Ascending aorta (tissue), 2 donors: ENCODE data around the gene BCR. TPM values are rescaled to one million over a fixed set of nuclear protein-coding genes. Genes with fewer than 3 reads are reported as not detected.
A peak's percentile ranks its signal among the peaks of the same experiment; 100 is the strongest.
"Not testable (repeated sequence)": the region's sequence is repeated elsewhere in the genome, so short reads cannot be mapped to it uniquely, and the experiment has no call there.

ENCODE experiments used
- DNase-seq, 2 donors: peaks; one replicate each; pipeline ENCODE4 v3.0.0-alpha.2; 2019; ENCODE audit warnings: low spot score in 2 of 2
- H3K27ac ChIP-seq, 2 donors: fragments of 200-600 bp; sonication (generic); one replicate each; pipeline ENCODE4 v1.5.1; 2016 to 2017; ENCODE audit warnings: mild to moderate bottlenecking in 1 of 2
- H3K27me3 ChIP-seq: fragments of 200-600 bp; sonication (generic); one replicate; pipeline ENCODE4 v1.5.1; 2017
- H3K36me3 ChIP-seq, 2 donors: fragments of 200-600 bp; sonication (generic); one replicate each; pipeline ENCODE4 v1.5.1; 2016
- H3K4me1 ChIP-seq, 2 donors: fragments of 200-600 bp; sonication (generic); one replicate each; pipeline ENCODE4 v1.5.1; 2016 to 2017; ENCODE audit warnings: mild to moderate bottlenecking in 1 of 2
- H3K4me3 ChIP-seq, 2 donors: fragments of 200-600 bp; sonication (generic); one replicate each; pipeline ENCODE4 v1.5.1; 2016 to 2017; ENCODE audit warnings: mild to moderate bottlenecking in 1 of 2
- H3K9me3 ChIP-seq, 2 donors: fragments of 200-600 bp; sonication (generic); one replicate each; pipeline ENCODE4 v1.5.1; 2016
- CTCF ChIP-seq, 3 experiments: fragments of 200-600 bp in 2 of 3; fragments of 450-650 bp in 1 of 3; sonication (generic) in 2 of 3; IDR thresholded peaks; one replicate each; pipeline ENCODE4 v1.5.1; 2016 to 2019; ENCODE audit warnings: antibody characterized with exemption in 3 of 3, mild to moderate bottlenecking in 1 of 3, moderate library complexity in 1 of 3
- intact Hi-C: fragments of 100-400 bp; cut with DNase I; formaldehyde crosslinking; loops from one replicate; pipeline ENCODE4 v1.15.1; 2023
- total RNA-seq: library from RNA; depleted of rRNA; stranded (reverse); fragments of >200 nt; gene quantifications from one replicate; pipeline ENCODE4 v1.1.0, GENCODE V29; 2016

BCR gene
- total RNA-seq, 1 donor from 2014 or later, result 216 TPM

GRCh38 chr22:23313791-23314567 is 133.7 kb downstream of the BCR start:
- intact Hi-C loops, result no loop called here
- no peak for DNase-seq

GRCh38 chr22:23315341-23315917 is 135.1 kb downstream of the BCR start:
- Histone ChIP-seq H3K27ac (peak overlapping the region in 1 of 2 donors; percentile 33), H3K27me3 (no peaks in the 10 kb centered on the region), H3K36me3 (peaks cover 26 to 33% of the 10 kb centered on the region in 2 donors), H3K4me3 (no peak overlapping the region), H3K9me3 (no peaks in the 10 kb centered on the region), H3K4me1 (no peaks in the 10 kb centered on the region)
- peak in 1 of 2 donors; percentile 73 for DNase-seq
- TF ChIP-seq CTCF (IDR thresholded peaks at IDR 0.05), result peak; percentile 53 to 72 (median 62)
- intact Hi-C loops, result loop anchor here (1.0 kb wide), 1 partner anchor 71 kb away; no protein-coding TSS in a partner anchor

More at GRCh38 chr22:23313791-23314567, 133.7 kb downstream of the BCR start:
- H3K4me3 ChIP-seq, result no peak overlapping the region
- H3K36me3 ChIP-seq, result peaks cover 27 to 33% of the 10 kb centered on the region in 2 donors
- no peaks in the 10 kb centered on the region for H3K4me1 ChIP-seq
- H3K27me3 ChIP-seq, result no peaks in the 10 kb centered on the region
- no peak for TF ChIP-seq CTCF (IDR thresholded peaks at IDR 0.05)
- H3K27ac ChIP-seq, result no peak overlapping the region
- H3K9me3 ChIP-seq, result no peaks in the 10 kb centered on the region

- intact Hi-C loops, H3K27ac ChIP-seq: not testable (repeated sequence)
Observed at GRCh38 chr22:23316596-23316995, 136.3 kb downstream of the BCR start.

GRCh38 chr22:23318316-23318715 is 138.0 kb downstream of the BCR start:
- H3K4me1 ChIP-seq, H3K4me3 ChIP-seq, H3K27me3 ChIP-seq, H3K9me3 ChIP-seq, DNase-seq, intact Hi-C loops, H3K27ac ChIP-seq: not testable (repeated sequence)
- H3K36me3 ChIP-seq, result peaks cover 16 to 22% of the 10 kb centered on the region in 2 donors

More at GRCh38 chr22:23316596-23316995, 136.3 kb downstream of the BCR start:
- not testable (repeated sequence) for H3K9me3 ChIP-seq, H3K4me1 ChIP-seq, H3K27me3 ChIP-seq, DNase-seq, H3K4me3 ChIP-seq
- peaks cover 25 to 33% of the 10 kb centered on the region in 2 donors for H3K36me3 ChIP-seq

DNA sequence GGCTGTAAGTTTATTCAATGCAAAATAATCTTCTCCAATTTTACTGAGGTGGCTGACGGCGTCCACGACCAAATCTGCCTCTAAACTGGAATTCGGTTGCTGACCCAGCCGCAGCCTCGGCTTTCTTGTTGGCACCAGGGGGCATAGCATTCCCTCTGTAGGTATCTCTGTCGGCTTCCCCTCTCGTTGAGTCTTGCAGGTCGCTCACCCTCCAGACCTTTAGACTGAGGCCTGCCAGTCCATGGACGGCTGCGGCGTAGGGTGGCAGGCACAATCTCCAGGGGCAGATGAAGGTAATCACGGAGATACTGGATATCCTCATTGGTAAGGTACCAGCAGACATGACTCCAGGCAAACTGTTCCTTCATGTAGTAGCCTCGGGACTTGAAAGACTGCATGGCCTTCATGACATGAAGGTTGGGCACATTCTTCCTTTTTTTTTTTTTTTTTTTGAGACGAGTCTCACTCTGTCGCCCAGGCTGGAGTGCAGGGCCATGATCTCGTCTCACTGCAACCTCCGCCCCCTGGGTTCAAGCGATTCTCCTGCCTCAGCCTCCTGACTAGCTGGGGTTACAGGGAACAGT is 142.3 kb downstream of the BCR start:
- DNase-seq, H3K36me3 ChIP-seq, H3K27me3 ChIP-seq, H3K27ac ChIP-seq, H3K4me1 ChIP-seq, H3K9me3 ChIP-seq, intact Hi-C loops, H3K4me3 ChIP-seq: not testable (repeated sequence)

GRCh38 chr22:23323960-23324688 is 143.8 kb downstream of the BCR start:
- H3K27ac ChIP-seq, DNase-seq, H3K9me3 ChIP-seq, intact Hi-C loops, H3K27me3 ChIP-seq, H3K4me3 ChIP-seq, H3K36me3 ChIP-seq, H3K4me1 ChIP-seq: not testable (repeated sequence)

DNA sequence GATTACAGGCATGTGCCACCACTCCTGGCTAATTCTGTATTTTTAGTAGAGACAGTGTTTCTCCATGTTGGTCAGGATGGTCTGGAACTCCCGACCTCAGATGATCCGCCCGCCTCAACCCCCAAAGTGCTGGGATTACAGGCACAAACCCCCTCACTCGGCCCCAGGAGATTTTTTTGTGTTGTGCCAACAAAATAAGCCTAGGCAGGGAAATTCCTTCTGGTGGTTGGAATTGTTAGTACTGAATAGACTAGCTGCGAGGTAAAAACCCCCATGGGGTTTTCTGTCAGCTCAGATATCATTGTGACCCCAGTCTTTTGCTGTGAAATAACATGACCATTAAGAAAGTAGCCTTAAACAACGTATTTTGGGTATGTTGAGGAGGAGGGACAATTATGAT is 144.9 kb downstream of the BCR start:
- Histone ChIP-seq H3K4me1 (no peaks in the 10 kb centered on the region), H3K9me3 (no peaks in the 10 kb centered on the region)
- intact Hi-C loops, result no loop called here

DNA sequence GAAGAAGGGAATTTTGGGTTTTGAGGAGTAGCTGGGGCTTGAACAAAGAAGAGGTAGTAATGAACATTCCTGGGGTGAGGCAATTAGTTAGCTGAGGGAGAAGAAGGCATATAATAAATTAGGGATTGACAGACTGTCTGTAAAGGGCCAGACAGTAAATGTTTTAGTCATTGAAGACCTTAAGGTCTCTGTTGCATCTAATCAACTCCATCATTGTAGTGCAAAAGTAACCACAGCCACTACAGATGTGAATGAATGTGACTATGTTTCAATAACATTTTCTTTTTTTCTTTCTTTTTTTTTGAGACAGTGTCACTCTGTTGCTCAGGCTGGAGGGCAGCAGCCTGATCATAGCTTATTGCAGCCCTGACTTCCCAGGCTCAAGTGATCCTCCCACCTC is 153.5 kb downstream of the BCR start:
- H3K9me3 ChIP-seq, H3K27me3 ChIP-seq, H3K27ac ChIP-seq, H3K36me3 ChIP-seq, H3K4me1 ChIP-seq, intact Hi-C loops, H3K4me3 ChIP-seq, DNase-seq: not testable (repeated sequence)

More for the DNA sequence above, 144.9 kb downstream of the BCR start:
- no peaks in the 10 kb centered on the region for H3K27me3 ChIP-seq
- H3K36me3 ChIP-seq, result no peaks in the 10 kb centered on the region
- DNase-seq, result no peak
- TF ChIP-seq CTCF (IDR thresholded peaks at IDR 0.05), result no peak
- H3K27ac ChIP-seq, result no peak overlapping the region
- H3K4me3 ChIP-seq, result no peak overlapping the region

DNA sequence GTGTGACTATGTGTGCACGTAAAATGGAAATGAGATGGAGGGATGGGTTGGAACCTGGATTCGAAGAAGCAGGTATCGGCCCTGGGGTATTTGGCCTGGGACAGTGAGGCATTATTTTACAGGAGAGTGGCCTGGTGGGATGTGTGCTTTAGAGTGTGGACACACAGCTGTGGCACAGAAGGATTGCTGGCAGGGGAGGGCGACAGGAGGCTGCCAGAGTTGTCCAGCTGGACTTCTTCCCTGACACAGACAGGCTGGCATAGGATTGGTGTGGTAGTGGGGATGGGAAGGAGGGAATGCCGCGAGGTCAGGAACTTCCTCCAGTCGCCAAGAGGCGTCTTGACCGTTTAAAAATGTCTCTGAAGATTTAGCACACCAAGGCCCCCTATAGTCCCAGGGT is 157.4 kb downstream of the BCR start:
- H3K4me1 ChIP-seq, H3K27ac ChIP-seq, DNase-seq, intact Hi-C loops, H3K36me3 ChIP-seq, H3K4me3 ChIP-seq, H3K9me3 ChIP-seq, H3K27me3 ChIP-seq: not testable (repeated sequence)

- intact Hi-C loops, H3K27me3 ChIP-seq, H3K4me3 ChIP-seq, H3K36me3 ChIP-seq, H3K4me1 ChIP-seq, DNase-seq, H3K27ac ChIP-seq, H3K9me3 ChIP-seq: not testable (repeated sequence)
Observed at GRCh38 chr22:23341942-23342695, 161.8 kb downstream of the BCR start.
